Anterior cingulate cortex (tissue), 58 donors: Measurements from ENCODE around the gene PPEF1.
"Not testable (repeated sequence)": the region's sequence is repeated elsewhere in the genome, so short reads cannot be mapped to it uniquely, and the experiment has no call there.

Experiments used
- DNase-seq, 58 donors: peaks; one replicate each; lab custom pipeline; 2025; lab: John Stamatoyannopoulos, UW

The PPEF1 gene

GRCh38 chrX:18789916-18790315 lies 82.5 kb downstream of the PPEF1 start:
- DNase-seq, result no peak

GRCh38 chrX:18792828-18793227 lies 85.4 kb downstream of the PPEF1 start:
- DNase-seq, result no peak

- DNase-seq, result no peak
Measured at GRCh38 chrX:18793601-18794089, 86.2 kb downstream of the PPEF1 start.

- DNase-seq, result no peak
Measured at GRCh38 chrX:18797141-18797540, 89.7 kb downstream of the PPEF1 start.

- no peak for DNase-seq
Measured at GRCh38 chrX:18799911-18800310, 92.5 kb downstream of the PPEF1 start.

DNA sequence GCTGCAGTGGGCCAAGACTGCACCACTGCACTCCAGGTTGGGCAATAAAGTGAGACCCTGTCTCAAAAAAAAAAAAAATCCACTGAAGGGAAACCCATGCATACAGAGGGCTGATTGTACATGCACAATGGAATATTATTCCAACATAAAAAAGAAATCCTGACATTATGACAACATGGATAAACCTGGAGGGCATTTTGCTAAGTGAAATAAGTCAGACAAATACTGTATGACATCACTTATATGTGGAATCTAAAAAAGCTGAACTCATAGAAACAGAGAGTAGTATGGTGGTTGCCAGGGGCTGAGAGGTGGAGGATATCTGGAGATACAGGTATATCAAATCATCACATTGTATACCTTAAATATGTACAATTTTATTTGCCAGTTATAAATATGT lies 102.2 kb downstream of the PPEF1 start:
- no peak for DNase-seq

DNA sequence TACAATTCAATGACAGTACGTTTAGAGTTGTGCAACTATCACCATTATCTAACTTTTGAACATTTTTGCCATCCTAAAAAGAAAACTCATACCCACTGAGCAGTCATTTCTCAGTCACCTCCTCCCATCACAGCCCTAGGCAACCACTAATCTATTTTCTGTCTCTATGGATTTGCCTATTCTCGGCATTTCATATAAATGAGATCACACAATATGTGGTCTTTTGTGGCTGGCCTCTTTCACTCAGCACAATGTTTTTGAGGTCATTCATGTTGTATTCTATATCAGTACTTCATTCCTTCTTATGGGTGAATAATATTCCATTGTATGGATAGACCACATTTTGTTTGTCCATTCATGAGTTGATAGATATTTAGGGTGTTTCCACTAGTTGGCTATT lies 103.0 kb downstream of the PPEF1 start:
- no peak for DNase-seq

GRCh38 chrX:18825375-18825774 lies 117.9 kb downstream of the PPEF1 start:
- DNase-seq, result no peak

DNA sequence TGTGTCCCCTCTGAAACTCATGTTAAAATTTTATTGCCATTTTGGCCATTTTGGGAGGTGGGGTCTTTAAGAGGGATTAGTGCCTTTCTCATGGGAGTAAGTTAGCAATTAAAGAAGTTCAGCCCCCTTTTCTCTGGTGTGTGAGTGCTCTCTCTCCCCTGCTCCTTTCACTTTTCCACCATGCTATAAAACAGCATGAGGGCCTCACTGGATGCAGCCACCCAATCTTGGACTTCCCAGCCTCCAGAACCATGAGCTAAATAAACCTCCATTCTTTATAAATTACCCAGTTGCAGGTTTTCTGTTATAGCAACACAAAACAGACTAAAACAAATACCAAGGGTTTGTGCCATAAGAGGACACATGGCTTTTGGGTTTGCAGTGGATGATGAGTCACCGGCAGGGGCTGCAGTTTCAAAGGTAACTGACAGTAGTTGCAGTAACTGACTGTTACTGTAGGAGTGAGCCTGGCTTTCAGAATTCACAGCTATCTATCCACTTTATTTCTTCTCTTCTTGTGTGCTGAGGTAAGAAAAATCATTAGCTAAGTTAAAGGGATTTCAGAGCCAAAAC lies 121.5 kb downstream of the PPEF1 start:
- peak in 2 of 58 donors; percentile 0 for DNase-seq

- peak in 28 of 58 donors; percentile 0 to 49 (median 6) for DNase-seq
Measured at GRCh38 chrX:18833071-18833731, 125.8 kb downstream of the PPEF1 start.

DNA sequence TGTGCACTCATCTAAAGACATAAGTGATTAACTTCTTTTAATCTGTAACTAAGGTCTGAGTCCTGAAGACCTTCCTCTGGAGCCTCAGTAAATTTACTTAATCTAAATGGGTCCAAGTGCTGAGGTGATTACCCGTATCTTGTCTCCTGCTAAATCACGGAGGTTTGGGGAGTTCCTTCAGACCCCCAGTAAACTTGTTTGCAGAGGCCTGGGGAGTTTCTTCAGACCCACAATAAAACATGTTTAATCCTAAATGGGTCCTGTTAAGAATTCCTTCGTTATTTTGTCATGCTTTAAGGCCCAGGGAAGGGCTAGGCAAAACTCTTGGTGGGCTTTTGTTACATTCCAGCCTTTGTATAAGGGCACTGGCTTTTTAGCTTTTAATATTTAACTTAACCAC lies 140.5 kb downstream of the PPEF1 start:
- DNase-seq, result not testable (repeated sequence)

DNA sequence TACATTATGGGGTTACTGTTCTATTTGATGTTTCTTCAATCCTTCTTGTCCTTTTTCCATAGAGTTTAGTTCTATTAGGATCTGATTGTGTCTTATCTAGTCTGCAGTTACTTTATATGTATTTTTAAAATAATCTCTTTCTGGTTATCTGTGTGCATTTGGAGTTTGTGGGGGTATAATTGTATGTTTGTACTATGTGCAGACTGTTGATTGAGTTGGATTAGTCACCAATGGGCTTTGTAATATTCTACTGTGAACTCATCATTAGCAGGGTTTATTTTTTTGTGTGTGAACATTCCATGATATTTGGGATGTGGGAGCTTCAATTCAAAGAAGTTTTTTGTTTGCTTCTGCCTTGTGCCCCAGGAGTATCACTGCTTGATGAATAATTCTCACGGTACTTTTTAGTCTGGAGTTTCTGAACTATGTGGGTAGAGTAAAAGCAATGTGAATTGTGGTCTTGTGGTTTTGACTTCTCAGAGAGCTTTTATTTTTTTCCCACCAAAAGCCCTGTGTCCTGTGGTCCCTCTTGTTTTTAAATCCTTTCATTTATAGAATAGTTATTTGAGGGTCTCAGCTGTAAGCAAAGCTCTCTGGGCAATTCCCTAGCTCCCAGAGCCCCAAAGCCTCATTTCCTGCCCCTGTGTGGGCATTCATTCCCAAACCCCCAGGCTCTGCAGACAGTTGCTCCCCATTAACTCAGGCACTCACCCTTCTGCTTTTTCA lies 148.6 kb downstream of the PPEF1 start:
- no peak for DNase-seq

DNA sequence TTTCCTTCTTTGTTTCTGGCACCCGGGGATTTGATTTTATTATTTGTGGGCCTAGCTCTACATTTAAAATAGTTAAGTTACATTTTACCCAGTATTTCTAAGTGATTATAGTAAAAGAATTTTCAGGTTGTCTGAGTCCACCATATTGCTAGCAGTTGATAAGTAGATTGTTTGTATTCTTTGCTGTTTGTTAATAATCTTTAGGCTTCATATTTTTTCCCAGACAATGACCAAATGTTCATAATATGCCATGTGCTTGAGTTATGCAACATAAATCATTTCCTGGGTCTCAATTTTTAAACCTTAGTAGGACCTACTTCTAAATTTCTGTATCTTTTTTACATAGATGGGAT lies 149.2 kb downstream of the PPEF1 start:
- no peak for DNase-seq

GRCh38 chrX:18861511-18861910 lies 154.1 kb downstream of the PPEF1 start:
- no peak for DNase-seq

- DNase-seq, result no peak
Measured at GRCh38 chrX:18864390-18864920, 157.0 kb downstream of the PPEF1 start.

DNA sequence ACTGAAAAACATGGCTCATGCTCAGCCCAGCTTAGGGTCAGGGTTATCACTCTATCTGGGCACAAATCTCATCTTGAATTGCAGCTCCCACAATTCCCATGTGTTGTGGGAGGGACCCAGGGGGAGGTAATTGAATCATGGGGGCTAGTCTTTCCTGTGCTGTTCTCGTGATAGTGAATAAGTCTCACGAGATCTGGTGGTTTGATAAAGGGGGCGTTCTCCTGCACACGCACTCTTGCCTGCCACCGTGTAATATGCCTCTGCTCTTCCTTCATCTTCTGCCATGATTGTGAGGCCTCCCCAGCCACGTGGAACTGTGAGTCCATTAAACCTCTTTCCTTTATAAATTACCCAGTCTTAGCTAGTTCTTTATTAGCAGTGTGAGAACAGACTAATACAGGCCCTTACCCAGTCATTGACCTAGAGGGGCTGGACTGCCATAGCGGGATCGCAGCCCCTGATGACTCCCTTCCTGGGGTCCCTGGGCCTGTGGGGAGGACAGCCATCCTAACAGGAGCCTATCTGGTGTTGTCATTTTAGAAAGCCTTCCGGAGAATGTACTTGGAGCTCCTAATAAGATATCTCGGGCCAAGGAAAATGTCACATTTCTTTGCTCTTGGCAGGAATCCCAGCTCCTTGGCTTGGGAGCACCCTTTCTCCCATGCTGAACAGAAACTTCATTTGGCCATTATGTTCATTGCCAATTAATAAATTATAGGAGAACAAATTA lies 163.9 kb downstream of the PPEF1 start:
- no peak for DNase-seq

DNA sequence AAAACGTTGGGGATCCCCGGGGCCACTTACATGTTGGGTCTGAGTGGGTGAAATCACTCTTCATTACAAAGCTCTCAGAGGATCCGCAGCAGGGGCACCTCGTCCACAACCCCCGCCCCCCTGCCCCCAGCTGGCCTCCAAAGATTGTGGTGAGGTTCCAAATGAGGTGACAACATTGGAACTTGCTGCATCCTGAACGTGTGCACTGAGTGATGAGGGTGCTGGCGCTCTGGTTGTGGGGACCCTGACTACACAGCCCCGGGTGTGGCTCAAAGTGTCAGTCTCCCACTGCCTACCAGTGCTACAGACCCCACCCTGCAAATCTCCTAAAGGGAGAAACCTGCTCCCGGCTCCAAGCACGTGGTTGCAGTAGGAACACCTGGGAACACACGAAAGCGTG lies 164.5 kb downstream of the PPEF1 start:
- no peak for DNase-seq

- no peak for DNase-seq
Measured at GRCh38 chrX:18872621-18873020, 165.2 kb downstream of the PPEF1 start.

GRCh38 chrX:18873189-18873791 lies 165.8 kb downstream of the PPEF1 start:
- peak in 22 of 58 donors; percentile 2 to 55 (median 18) for DNase-seq

- DNase-seq, result no peak
Measured at GRCh38 chrX:18873836-18874235, 166.4 kb downstream of the PPEF1 start.
